Germinal center (tissue), 1 donor: Measurements from ENCODE around the gene GARNL3.

Source experiments
- DNase-seq: peaks from one replicate; pipeline ENCODE4 v3.0.0; 2012; ENCODE audit warnings: mixed read lengths, low spot score

GARNL3 gene

GRCh38 chr9:127311239-127311741 is 46.7 kb downstream of the GARNL3 start:
- no peak for DNase-seq

- no peak for DNase-seq
These were observed 48.5 kb downstream of the GARNL3 start for GRCh38 chr9:127313042-127313560.

GRCh38 chr9:127314911-127315310 is 50.3 kb downstream of the GARNL3 start:
- DNase-seq = no peak

DNA sequence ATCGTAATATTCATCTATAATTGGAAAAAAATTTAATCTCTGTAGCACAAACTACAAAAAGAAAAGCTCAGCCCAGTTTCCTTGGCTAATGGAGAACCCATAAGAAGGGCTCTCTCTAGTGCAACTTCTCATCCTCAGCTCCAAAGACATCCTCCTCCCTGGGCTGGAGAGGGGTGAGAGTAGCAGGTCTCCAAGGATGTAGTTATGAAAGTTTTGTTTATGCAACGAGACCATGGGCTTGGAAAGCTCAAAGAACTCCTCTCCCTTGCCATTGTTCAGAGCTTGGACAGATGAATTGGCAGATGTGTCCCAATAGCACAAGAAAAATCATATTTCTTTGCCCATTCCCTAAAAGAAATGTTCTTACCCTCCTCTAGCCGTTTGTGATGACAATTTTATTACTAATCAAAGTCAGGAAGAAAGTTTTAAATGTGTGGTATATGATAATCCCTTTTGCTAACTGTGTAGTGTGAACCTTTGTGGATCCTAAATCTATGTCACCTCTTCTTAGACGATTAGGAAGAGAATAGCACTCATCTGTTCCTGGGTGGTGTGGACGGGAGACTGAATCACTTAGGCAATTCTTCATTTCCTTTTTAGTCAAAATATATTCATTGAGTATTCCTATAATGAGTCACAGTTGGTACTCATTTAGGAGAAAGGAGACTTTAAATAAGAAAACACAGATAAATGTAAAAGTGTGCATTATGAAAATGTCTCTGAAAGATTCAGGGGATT is 52.2 kb downstream of the GARNL3 start:
- DNase-seq = no peak

DNA sequence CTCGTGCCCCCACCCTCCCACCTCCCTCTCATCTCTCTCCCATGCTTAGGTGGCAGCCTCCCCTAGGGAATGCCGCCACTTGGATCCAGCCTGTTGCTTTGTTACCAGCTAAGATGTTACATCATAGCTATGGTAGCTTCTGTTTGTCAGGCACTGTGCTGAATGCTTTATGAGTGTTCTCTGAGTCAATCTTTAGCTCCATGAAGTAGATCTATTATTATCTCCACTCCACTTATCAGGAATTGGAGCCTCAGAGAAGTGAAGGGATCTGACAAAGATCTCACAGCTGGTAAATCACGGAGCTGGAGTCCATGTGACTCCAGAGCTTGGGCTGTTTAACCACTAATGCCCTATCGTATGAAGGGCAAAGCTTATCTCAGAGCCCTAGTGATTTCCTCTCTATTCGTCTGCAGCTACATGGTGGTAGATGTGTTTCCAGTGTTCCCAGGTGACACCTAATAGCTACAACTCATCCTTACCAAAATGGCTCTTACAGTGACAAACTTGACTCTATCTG is 54.1 kb downstream of the GARNL3 start:
- DNase-seq = no peak

GRCh38 chr9:127319366-127320114 is 55.0 kb downstream of the GARNL3 start:
- DNase-seq = no peak

DNA sequence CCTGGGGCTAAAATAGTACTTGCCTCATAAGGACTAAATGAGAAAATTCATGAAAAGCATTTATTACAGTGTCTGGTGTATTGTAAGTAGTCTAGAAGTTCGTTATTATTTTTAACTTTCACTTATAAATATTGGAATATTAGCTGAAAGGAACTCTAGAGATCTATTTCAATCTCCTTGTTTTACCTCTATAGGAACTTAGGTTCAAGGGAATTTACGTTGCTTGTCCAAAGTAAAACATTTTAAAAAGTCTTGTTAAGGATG is 55.5 kb downstream of the GARNL3 start:
- DNase-seq = no peak

- no peak for DNase-seq
These were observed 58.8 kb downstream of the GARNL3 start for GRCh38 chr9:127323393-127323792.

- no peak for DNase-seq
These were observed 65.9 kb downstream of the GARNL3 start for GRCh38 chr9:127330501-127330900.

GRCh38 chr9:127333221-127334064 is 68.9 kb downstream of the GARNL3 start:
- no peak for DNase-seq

- DNase-seq = no peak
These were observed 70.2 kb downstream of the GARNL3 start for GRCh38 chr9:127334725-127335124.

- DNase-seq = no peak
These were observed 71.5 kb downstream of the GARNL3 start for GRCh38 chr9:127336086-127336485.

DNA sequence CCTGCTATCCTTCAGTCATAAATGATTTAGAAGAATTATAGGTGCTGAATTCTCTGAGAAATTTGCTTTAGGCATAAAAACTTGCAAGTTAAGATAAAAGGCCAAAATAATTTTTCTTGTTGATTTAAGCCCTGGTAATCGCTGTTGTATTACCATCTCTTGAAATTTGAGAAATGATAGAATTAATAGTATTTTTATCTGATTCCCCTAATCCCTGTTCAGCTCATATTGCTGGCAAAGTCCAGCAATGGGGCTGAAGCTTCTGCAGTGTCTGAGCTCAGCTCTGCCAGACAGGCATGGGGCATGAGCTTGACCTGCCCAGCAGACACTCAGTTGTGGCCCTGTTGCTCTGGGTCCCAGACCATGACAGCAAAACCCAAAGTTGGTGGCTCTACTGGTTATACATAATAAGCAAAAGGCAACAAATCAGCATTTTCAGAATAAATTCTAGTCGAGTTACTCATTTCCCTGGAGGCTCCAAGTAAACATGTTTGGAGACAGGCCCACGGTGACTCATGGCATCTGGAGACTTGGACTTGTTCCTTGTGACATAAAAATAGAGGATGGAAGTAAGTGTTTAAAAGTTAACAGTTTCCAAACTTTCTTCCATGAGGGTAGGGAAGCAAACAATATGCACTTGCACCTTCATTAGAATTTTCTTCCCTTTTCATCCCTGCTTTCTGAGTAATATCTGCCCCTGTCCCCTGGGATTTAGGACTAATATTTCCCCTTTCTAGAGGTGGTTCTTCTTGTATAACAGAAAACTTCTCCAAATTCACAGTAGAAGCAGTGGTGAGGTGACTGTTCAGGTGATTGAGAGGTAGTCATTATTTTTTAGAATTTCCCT is 72.2 kb downstream of the GARNL3 start:
- DNase-seq = no peak

DNA sequence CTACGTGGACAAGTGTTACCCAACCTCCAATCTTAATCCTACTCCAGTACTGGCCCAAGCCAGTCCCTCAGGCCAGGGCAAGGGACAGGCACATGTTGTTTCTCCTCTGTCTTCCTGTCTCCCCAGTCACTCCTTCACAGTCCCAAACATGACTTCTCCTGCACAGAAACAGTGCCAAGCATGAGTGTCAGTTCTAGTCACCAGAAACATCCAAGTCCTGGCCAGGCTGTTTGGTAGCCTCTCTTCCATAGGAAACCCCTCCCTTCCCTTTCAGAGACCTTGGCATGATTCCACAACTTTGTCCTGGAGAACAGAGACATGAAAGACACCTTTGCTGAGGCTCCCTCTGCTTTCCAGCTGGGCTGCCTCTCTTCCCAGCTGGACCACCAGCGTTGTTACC is 76.1 kb downstream of the GARNL3 start:
- DNase-seq = no peak

- no peak for DNase-seq
These were observed 76.6 kb downstream of the GARNL3 start for GRCh38 chr9:127341152-127341551.

GRCh38 chr9:127344368-127345000 is 79.9 kb downstream of the GARNL3 start:
- DNase-seq = no peak

- DNase-seq = no peak
These were observed 81.0 kb downstream of the GARNL3 start for GRCh38 chr9:127345566-127345965.

DNA sequence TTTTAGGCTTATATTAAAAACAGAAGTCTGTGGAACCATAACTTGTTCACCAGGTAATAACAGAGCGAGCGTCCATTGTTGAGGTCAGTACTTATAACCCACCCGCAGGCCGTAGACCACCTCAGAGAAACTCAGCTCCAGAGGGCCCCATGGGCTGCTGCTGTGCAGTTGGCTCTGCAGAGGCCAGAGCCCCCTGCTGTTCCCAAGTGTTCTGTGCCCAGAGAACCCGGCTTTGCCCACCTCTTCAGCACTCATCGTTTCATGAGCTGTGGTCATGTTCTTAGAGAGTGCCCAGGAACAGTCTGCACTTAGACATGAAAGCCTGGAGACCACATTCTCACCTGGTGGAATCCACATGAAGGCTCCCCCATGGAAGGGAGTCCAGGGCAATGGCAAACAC is 82.0 kb downstream of the GARNL3 start:
- DNase-seq = no peak

DNA sequence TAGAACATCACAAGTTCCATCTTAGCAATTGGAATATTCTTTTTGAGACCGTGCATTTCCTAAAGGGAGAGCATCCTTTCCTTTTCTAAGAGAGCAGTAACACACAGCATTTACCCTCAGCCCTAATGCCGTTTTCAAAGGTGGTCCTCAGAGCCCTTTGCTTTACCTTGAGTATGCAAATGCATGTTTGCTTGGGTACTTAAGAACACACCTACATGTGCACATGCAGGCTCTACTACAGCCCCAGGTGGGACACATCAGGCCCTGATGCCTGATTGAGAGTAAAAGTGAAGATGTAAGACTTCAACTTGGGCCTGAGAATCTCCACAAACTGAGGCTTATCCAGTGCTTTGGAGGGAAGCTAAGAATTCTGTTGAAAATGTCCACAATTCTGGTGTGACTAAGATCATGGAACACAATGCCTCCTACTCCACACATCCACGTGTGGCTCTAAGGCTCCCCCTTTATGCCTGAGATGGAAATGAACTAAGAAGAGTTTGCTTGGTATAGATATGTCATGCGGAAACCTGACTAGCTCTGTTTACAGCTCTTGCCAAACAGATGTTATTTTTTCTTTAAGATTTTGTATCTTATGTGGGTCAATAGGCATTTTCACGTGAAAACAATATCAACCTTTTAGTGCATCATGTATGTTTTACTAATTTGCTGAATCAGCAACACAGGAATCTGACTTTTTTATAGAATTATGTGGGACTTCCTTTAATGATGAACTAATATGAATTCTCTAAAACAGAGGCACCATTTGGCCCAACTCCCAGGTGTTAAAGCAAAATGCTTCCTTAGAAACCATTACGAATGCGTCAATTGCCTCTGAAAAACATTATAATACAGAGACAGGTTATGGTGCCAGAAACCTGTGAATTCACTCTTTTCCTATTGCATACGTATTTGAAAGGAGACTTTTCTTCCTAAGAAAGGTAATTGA is 83.5 kb downstream of the GARNL3 start:
- no peak for DNase-seq
